HG03025 (cell line): ENCODE measurements around the gene AHRR.

Experiments used
- ATAC-seq: cut with Tn5 transposase; IDR thresholded peaks from one replicate; pipeline ENCODE4 v1.9.1; 2021; ENCODE audit warnings: mild to moderate bottlenecking, moderate library complexity; ENCODE audit not compliant: unreplicated experiment, low FRiP score

The AHRR gene

DNA sequence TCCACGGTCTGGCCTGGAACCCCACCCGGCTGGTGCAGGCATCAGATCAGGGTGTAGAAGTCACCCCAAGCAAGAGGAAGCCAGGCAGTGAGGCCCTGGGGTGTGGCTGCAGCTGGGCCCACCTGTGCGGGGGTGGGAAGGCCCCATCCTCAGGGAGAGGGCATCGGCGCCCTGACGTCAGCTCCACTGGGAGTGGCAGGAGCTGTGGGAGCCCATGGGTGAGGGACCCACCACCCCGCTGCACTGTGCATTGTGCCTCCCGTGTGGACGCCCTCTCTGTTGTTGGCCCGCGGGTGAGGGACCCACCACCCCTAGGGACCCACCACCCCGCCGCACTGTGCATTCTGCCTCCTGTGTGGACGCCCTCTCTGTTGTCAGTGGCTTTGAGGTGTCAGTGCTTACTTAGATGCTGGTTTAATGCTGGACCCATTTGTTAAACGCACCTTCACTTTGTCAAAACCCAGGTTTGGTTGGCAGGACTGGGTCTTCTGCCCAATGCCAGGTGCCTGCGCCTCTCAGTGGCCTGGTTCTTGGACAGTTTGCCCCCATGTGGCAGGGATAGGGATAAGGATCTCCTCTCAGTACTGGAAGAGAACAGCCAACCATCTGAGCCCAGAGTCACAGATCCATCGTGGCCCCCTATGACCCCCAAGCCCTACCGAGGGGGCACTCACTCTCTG, 114.6 kb downstream of the AHRR start:
- no peak for ATAC-seq

DNA sequence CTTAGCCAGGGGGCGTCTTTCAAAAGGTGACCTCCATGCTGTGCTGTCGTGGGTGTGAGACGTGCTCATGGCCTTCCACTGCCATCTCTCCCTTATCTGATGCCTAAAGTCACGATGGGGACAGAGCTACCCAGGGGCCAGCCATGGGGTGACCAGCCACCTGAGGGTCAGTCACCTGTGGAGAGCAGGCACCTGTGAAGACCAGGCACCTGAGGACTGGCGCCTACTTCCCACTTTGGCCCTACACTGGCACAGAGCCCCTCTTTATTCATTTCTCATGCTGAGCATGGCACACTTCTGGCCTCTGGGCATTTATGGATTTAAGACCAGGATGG, 115.1 kb downstream of the AHRR start:
- no peak for ATAC-seq

DNA sequence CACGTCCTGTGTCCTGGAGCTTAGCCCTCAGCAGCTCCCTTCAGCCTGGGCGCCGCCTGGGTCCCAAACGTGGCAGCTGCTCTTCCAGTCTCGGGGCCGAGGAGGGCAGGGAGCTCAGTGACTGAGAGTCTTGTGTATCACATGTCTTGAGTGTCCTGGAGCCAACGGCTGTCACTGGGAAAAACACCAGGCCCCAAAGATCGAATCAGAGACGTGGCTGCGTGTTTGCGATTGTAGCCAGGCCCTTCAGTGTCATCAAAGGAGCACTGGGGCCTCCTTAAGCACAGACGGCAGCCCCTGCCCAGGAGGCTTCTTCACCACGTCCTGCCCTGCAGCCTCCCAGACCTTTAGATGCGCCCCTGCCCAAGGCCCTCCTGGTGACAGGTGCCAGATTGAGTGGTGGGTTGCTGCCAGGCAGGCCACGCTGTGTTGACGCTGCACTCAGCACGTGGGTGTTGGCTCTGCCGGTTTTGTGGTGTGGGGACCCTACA, 115.8 kb downstream of the AHRR start:
- ATAC-seq = no peak

DNA sequence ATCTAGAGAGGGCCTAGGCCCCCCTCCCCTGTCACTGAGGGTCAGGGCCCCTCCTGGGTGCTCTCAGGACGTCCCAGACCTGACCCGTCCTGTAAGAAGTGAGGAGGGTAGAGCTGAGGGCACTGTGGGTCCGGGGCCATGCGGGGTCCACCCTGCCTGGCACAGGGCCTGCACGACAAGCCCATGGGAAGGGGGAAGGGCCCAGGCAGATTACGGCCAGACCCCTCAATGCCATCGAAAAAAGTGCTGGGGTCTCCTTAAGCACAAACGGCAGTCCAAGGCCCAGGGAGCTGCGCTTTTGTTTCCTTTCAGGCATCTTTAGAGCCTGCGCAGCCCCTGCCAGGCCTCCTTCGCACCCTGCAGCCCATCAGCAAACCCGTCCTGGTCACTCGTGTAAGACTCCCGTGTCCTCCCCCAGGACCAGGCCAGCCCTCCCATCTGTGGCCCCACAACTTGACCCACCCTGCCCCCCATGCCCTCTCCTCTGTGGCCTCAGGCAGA, 117.0 kb downstream of the AHRR start:
- no peak for ATAC-seq

DNA sequence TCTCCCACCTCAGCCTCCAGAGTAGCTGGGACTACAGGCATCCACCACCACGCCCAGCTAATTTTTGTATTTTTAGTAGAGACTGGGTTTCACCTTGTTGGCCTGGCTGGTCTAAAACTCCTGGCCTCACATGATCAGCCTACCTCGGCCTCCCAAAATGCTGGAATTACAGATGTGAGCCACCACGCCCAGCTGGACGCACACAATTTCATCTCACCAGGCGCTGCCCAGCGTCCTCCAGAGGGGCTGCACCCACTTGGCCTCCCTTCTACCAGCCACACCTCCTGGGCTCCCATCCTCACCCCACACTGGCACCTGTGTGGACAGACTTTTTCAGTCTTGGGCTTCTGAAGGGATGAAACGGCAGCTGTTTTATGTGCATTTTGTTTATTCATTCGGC, 117.7 kb downstream of the AHRR start:
- no peak for ATAC-seq

DNA sequence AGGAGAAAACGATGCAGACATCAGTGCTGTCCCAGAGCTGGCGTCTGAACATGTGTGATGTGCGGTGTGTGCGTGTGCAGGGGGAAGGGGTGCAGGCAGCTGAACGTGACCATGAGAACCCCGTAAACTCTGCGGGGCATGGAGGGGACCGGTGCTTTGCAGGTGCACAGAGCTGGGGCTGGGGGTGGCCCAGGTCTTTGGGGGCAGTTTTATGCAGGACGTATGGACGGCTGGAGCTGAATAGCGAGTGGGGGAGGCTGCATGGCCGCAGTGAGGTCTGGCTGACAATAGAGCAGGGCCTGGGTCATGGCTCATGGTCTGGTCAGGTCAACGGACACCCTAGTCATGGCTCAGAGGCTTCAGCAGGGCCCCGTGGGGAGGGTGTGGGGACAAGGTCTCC, 118.1 kb downstream of the AHRR start:
- ATAC-seq = no peak

DNA sequence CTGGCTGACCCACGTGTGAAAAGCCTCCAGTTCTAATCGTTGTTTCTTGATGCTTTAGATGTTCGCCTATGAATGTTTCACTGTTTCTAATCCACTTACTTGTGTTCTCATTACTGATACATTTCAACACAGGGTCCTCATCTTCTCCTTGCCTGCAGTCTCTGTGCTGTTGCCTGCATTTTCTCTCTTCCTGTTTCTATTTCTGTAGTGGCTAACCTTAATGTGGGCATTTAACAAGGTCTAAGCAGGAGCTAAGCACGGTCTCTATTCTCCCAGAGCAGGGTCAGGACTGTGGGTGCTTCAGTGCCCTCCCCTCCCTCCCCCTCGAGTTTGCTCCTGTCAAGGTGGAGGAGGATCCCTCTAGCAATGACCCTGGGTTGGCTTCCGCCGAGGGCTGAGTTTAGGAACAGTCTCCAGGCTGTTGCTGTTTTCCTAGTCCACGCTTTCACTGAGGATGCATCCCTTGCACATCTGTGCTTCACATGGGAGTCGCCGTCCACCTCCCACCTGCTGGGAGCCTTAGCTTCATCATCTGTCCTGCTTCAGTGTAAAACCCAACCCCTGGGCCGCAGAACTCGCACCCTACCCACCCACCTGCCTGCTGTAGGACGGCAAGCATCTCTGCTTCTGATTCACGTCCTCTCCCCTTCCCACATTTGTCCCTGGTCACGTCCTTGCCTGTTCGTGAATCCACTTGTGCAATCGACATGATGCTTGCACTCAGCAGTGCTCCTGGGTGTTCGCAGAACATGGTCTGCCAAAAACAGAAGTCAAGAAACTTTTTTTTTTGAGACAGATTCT, 119.1 kb downstream of the AHRR start:
- ATAC-seq = no peak

DNA sequence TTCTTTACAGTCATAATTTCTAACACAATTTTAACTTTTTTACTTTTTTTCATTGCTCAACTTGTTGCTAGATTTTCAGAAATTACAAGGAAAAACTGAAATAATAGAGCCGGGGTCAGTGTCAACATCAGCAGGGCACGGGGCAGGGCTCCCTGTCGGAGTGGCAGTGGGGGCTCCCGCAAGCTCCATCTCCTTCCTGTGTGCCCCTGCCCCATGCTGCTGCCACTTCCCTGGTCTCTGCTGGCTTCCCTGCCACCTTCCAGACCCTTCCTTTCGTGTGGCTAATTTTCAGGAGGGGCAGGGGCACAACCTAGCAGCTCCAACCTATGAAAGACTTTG, 120.5 kb downstream of the AHRR start:
- no peak for ATAC-seq

DNA sequence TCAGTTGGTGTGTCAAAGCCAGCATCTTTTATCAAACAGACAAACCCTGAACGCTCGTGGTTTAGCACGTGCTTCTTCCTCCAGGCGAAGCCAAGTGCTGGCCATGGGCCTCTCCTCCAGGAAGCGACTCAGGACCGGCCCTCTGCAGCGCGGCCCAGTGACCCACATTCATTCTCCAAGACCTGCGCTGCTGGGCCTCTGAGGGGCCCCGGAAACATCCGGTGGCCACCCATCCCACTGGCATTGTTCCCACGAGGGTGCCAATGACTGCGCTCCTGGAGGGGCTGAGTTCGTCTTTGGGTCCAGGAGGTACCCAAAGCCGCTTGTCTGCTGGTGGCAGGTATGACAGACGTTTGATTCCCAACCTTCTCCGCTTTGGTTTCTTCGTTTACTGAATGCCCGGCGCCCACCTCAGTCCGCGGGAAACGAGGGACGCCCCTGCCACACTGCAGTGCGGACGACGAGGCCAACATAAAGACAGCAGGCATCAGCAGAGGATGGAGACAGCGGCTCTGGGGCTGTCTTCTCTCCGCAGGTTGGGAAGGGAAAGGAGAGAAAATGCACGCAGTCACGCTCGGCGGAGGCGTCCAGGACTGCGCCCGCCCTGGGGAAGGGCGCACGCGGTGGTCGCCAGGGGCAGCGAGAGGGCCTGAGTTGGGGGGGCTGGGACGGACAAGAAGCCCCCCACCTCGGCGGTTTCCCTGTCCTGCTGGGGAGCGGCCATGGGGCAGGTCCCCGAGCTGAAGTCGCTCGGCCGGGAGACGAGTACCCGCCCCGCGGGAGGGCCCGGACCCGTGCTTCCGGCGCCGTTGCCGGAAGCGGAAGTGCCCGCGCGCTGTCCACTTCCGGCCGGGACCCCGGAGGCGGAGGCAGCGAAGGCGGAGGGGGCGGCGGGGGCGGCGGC, 121.1 kb downstream of the AHRR start, which contains the start of gene EXOC3:
Gene EXOC3 (plus strand): TSS at position 842 of the 904 bp plus-strand sequence. CDS start 3,030 bp downstream, outside the sequence.
- peak; percentile 78 for ATAC-seq

DNA sequence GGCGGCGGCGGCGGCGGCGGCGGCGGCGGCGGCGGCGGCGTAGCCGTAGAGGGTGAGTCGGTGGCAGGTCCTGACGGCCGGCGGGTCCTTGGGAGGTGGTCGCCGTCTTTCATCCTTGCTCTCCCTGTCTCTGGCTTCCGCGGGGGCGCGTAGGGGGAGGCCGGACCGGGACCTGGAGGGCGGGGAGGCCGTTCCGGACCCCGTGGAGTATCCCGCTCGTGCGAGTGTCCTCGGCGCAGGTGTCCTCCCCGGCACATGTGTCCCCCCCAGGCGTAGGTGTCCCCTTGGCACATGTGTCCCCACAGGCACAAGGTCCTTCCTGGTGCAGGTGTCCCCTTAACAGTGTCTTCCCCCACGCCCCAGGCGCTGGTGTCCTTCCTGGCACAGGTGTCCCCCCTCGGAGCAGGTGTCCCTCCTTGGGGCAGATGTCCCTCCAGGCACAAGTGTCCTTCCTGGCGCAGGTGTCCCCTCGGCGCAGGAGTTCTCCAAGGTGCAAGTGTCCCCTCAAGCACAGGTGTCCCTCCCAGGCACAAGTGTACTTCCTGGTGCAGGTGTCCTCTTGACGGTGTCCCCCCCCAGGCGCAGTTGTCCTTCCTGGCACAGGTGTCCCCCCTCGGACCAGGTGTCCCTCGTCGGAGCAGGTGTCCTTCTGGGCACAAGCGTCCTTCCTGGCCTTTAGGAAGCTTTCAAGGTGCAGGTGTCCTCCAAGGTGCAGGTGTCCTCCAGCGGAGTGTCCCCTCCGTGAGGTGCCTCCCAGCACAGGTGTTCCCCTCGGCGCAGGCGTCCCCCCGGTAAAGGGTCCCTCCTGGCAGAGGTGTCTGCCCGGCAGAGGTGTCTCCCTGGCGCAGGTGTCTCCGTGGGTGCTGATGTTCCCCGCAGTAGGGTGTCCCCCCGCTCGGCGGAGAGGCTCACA, 122.0 kb downstream of the AHRR start:
- peak; percentile 19 for ATAC-seq

DNA sequence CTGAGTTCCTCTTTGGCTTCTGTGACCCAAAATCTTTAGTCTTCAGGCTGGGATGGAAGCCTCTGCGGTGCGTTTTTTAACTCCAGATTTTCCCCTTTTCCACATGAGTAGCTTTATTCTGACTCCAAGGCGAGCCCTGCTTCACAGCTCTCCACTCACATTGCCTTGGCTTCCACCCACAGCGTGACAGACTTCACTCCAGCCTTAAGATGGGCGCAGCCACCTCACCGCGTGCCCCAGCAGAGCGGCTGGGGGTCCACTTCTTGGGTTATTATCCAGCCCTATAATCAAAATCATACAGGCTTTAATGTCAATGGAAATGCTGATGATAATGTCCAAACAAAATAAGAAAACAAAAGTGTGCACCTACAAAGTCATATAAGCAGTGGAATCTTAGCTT, 122.7 kb downstream of the AHRR start:
- no peak for ATAC-seq

DNA sequence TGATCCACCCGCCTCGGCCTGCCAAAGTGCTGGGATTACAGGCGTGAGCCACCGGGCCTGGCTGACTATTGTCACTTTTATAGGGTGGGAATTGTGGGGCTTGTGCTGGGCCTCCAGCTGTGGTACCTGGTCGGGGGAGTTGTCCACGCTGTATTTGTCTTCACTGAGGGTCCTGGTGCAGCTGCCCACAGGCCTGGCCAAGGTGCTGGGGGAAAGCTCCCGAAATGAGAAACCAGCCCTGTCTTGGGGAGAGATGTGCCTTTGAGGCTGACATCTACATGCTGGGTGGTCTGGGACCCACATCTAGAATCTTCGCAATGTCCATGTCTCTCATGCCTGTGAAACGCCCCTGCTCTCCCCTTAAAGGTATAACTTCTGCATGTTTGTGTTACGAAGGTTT, 124.1 kb downstream of the AHRR start:
- ATAC-seq = no peak

DNA sequence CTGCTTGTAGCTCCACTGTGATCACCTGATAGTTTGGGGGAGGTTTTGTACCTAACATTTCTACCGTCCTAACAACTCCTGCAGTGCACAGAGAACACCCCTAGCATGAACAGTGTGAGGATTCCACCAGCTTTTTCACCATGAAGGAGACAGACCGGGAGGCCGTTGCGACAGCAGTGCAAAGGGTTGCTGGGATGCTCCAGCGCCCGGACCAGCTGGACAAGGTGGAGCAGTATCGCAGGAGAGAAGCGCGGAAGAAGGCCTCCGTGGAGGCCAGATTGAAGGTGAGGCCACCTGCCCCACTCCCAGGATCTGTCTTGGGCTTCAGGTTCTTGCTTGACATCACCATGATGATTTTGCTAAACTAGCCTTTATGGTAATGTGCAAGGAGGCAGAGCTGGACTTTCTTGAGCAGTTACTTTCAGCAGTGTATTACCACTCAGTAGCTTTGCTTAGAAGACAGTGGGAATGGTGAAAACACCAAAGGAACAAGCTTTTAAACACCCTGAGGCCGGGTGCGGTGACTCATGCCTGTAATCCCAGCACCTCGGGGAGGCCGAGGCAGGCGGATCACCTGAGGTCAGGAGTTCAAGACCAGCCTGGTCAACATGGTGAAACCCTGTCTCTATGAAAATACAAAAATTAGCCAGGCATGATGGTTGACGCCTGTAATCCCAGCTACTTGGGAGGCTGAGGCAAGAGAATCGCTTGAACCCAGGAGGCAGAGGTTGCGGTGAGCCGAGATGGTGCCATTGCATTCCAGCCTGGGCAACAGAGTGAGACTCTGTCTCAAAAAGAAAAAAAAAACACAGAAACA, 124.8 kb downstream of the AHRR start:
- no peak for ATAC-seq

DNA sequence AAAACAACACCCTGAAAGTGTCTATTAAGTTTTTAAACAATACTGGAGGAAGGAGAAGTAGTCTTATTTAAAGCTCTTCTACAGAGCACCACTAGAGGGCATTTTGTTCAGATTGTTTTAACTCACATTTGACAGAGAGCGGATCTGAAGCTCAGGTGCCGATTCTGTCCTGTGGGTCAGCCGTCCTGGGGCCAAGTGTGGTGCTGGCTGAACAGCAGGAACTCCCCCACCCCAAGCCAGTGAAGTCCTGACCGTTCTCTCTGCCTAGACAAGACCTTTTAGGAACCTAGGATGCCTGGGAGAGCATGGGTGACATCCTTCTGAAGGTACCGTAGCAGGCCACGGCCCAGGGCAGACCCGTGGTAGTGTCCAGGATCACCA, 125.4 kb downstream of the AHRR start:
- ATAC-seq = no peak

DNA sequence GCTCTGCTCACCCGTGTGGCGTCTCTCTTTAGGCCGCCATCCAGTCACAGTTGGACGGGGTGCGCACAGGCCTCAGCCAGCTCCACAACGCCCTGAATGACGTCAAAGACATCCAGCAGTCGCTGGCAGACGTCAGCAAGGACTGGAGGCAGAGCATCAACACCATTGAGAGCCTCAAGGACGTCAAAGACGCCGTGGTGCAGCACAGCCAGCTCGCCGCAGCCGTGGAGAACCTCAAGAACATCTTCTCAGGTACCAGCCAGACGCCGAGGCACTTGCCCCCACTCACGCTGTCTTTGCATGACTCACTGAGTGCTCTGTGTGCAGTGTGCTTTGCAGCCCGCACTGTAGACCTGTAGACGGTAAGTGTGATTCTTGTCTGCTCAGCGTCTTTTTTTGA, 126.0 kb downstream of the AHRR start:
- no peak for ATAC-seq

DNA sequence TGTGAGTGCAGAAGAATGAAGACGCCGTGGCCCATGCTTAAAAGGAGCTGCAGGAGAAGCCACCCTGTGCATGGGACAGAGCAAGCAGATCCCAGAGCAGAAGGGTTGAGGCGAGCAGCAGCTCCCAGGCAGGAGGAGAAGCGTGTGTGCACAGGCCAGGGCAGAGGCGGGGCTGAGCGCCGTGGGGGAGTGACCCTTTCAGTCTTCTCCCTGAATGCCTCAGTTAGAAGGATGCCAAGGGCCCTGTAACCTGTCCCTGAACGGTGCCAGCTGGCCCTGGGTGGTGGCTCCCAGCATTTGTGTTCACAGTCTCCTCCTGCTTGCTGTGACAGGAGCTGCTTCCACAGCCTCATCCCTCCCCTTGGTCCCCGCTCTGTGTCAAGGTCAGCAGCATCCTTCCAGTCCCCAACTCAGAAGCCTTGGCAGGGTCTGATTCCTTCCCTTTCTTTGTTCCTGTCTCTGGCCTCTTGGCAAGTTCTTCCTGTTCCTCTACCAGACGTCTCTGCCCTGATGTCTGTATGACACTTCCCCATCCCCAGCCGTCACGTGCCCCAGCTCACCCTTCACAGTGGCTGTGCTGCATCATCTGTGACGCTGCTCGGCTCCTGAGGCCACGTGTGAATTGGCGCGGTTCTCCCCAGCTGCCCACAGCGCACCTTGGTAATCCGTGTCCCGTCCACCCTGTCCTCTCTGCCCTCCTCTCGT, 126.7 kb downstream of the AHRR start:
- no peak for ATAC-seq

DNA sequence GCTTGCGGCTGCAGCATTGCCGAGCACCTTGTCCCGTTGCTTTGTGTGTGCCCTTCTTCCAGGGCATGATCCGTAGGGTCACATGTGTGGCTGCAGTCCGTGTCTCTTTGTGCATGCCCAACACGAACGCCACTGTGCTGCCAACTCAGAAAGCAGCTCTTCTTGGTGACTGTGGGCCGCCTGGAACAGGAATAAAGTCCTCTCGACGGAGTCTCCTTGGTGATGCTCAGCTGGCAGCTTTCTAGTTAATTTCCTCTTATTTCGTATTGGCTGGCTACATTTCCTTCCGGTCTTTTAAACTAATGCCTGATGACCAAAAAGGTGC, 127.2 kb downstream of the AHRR start:
- no peak for ATAC-seq

DNA sequence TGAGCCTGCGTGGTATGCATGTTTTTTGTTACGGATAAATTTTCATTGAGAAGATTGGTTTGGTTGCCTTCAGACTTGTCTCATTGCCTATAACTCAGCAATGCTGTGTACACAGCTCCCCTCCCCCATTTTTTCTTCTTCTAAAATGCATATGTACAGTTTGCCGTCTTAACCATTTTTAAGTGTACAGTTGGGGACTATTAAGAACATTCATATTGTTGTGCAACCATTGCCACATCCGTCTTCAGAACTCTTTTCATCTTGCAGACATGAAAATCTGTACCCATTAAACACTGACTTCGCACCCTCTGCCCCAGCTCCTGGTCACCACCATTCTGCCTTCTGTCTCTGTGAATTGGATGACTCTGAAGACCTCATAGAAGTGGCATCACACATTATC, 127.6 kb downstream of the AHRR start:
- no peak for ATAC-seq
